Endothelial cell of umbilical vein (primary cell): ENCODE data around the gene PIK3CG. TPM values are rescaled to one million over a fixed set of nuclear protein-coding genes. Genes with fewer than 3 reads are reported as not detected.

Source experiments
- BruUV-seq: library from RNA; stranded (reverse); fragments of 400-500 nt; replicated peaks from 2 replicates; lab custom pipeline; 2021; lab: Mats Ljungman, UMichigan
- CTCF ChIA-PET: fragments of 300-600, 350-600 bp; sonication (Branson Sonifier 250); formaldehyde crosslinking; loops from one replicate; lab custom pipeline; 2021; ENCODE audit warnings: antibody characterized with exemption, inconsistent platforms; lab: Charles Lee
- POLR2A ChIA-PET: fragments of 300-600, 350-600 bp; sonication (Branson Sonifier 250); formaldehyde crosslinking; loops from one replicate; lab custom pipeline; 2021; ENCODE audit warnings: antibody characterized with exemption, inconsistent platforms; lab: Charles Lee
- DNase-seq: peaks from one replicate; pipeline ENCODE4 v3.0.0-alpha.2; 2011; ENCODE audit warnings: low read depth, low spot score
- FAIRE-seq: peaks from 2 replicates; lab custom pipeline; 2011; peaks lifted over from hg19 to GRCh38; lab: Jason Lieb, UNC
- H2AFZ ChIP-seq: 2 replicates; pipeline ENCODE4 v1.6.0; 2012; ENCODE audit warnings: low read depth, low read length, control low read depth, inconsistent platforms
- H3K27ac ChIP-seq: 2 replicates; pipeline ENCODE4 v1.5.1; 2011; ENCODE audit warnings: low read depth, mild to moderate bottlenecking, control low read depth, low read length, moderate library complexity; ENCODE audit not compliant: insufficient read depth
- H3K27me3 ChIP-seq, 2 experiments: 2 replicates each; pipeline versions ENCODE4 v1.6.0 to v1.6.1; 2011; ENCODE audit warnings: low read length in 2 of 2, mixed read lengths in 1 of 2; ENCODE audit not compliant: control insufficient read depth in 2 of 2, insufficient read depth in 2 of 2
- H3K36me3 ChIP-seq, 2 experiments: 2 replicates in 1 of 2; 3 replicates in 1 of 2; pipeline ENCODE4 v1.5.1; 2011; ENCODE audit warnings: low read length in 2 of 2, mild to moderate bottlenecking in 1 of 2, moderate library complexity in 1 of 2; ENCODE audit not compliant: control insufficient read depth in 2 of 2, insufficient read depth in 2 of 2; ENCODE audit errors: extremely low read depth in 1 of 2
- H3K4me1 ChIP-seq: 3 replicates; pipeline ENCODE4 v1.5.1; 2011; ENCODE audit warnings: mild to moderate bottlenecking, low read length; ENCODE audit not compliant: control insufficient read depth, insufficient read depth; ENCODE audit errors: extremely low read depth
- H3K4me2 ChIP-seq: 2 replicates; pipeline ENCODE4 v1.6.1; 2011; ENCODE audit warnings: low read length, control low read depth, mixed read lengths; ENCODE audit not compliant: insufficient read depth
- H3K4me3 ChIP-seq, 3 experiments: fragments of 200-600 bp in 1 of 3; sonication (generic), shearing (Covaris generic) in 1 of 3; replicated peaks in 1 of 3; 2 replicates each; pipeline ENCODE4 v1.5.1; 2011 to 2016; ENCODE audit warnings: control low read depth in 3 of 3, low read length in 3 of 3, mild to moderate bottlenecking in 2 of 3, inconsistent platforms in 1 of 3, low read depth in 1 of 3, moderate library complexity in 1 of 3; ENCODE audit not compliant: insufficient read depth in 1 of 3
- H3K79me2 ChIP-seq: 2 replicates; pipeline ENCODE4 v1.6.0; 2012; ENCODE audit warnings: low read length, inconsistent platforms; ENCODE audit not compliant: control insufficient read depth, insufficient read depth
- H3K9ac ChIP-seq: replicated peaks from 2 replicates; pipeline ENCODE3; 2011; ENCODE audit warnings: low read length, control low read depth; ENCODE audit not compliant: insufficient read depth; ENCODE audit errors: extremely low read depth
- H3K9me1 ChIP-seq: replicated peaks from 3 replicates; pipeline ENCODE4 v1.6.0; 2011; ENCODE audit warnings: mild to moderate bottlenecking, low read length; ENCODE audit not compliant: control insufficient read depth, insufficient read depth; ENCODE audit errors: extremely low read depth
- H3K9me3 ChIP-seq: replicated peaks from 2 replicates; pipeline ENCODE4 v1.5.1; 2012; ENCODE audit warnings: low read length, inconsistent platforms; ENCODE audit not compliant: control insufficient read depth, insufficient read depth
- H4K20me1 ChIP-seq: replicated peaks from 2 replicates; pipeline ENCODE3; 2011; ENCODE audit warnings: mild to moderate bottlenecking, low read length; ENCODE audit not compliant: control insufficient read depth, insufficient read depth; ENCODE audit errors: extremely low read depth
- FOS ChIP-seq: IDR thresholded peaks from 2 replicates; pipeline ENCODE4 v1.6.1; 2011; ENCODE audit warnings: mild to moderate bottlenecking, low read length, moderate library complexity, borderline replicate concordance; ENCODE audit not compliant: insufficient read depth
- GATA2 ChIP-seq: IDR thresholded peaks from 2 replicates; pipeline ENCODE4 v1.7.0; 2011; ENCODE audit warnings: low read depth, mild to moderate bottlenecking, moderate library complexity, mixed read lengths, low read length; ENCODE audit not compliant: insufficient read length, insufficient read depth
- JUN ChIP-seq: IDR thresholded peaks from 2 replicates; pipeline ENCODE4 v1.6.1; 2011; ENCODE audit warnings: borderline replicate concordance, low read depth; ENCODE audit not compliant: insufficient read length, insufficient read depth
- POLR2AphosphoS5 ChIP-seq: IDR thresholded peaks from 2 replicates; pipeline ENCODE4 v1.6.1; 2012; ENCODE audit warnings: low read depth, mild to moderate bottlenecking, control low read depth, low read length, moderate library complexity; ENCODE audit not compliant: insufficient read depth
- dilution Hi-C: fragments of 300-500 bp; cut with MboI; formaldehyde crosslinking; loops from one replicate; pipeline ENCODE4 v1.15.0; 2019; ENCODE audit warnings: low sequenced_read_pairs; ENCODE audit not compliant: extremely low pct_ligation_motif_present
- intact Hi-C: fragments of 100-400 bp; cut with micrococcal nuclease; formaldehyde crosslinking; loops from one replicate; pipeline ENCODE4 v1.10.0; 2022
- polyA plus RNA-seq, 4 experiments: library from polyadenylated mRNA; depleted of rRNA in 3 of 4; stranded (reverse) in 3 of 4; unstranded in 1 of 4; fragments of >200 nt; gene quantifications; 2 replicates each; pipeline versions ENCODE4 v1.2.1 to v1.2.3, GENCODE V29; 2011 to 2012; ENCODE audit warnings: missing spikeins in 1 of 4
- total RNA-seq: library from RNA; stranded (reverse); gene quantifications from 2 replicates; pipeline ENCODE4 v1.2.3, GENCODE V29; 2021
- TF ChIP-seq, protein P1 (sequence below), 2 donors: IDR thresholded peaks; 1 replicate in 1 of 2; 2 replicates in 1 of 2; pipeline ENCODE4 v1.5.1; 2011; ENCODE audit warnings: low read length in 2 of 2, mild to moderate bottlenecking in 2 of 2, moderate library complexity in 2 of 2, control low read depth in 1 of 2, inconsistent platforms in 1 of 2, low read depth in 1 of 2; ENCODE audit not compliant: insufficient read depth in 1 of 2; ENCODE audit errors: extremely low read depth in 1 of 2

The PIK3CG gene
- total and polyA plus RNA-seq, 2 donors (not counting 3 experiments of a cell fraction or from before 2014, with no cell fraction given), result 1.2 to 6.2 TPM

DNA sequence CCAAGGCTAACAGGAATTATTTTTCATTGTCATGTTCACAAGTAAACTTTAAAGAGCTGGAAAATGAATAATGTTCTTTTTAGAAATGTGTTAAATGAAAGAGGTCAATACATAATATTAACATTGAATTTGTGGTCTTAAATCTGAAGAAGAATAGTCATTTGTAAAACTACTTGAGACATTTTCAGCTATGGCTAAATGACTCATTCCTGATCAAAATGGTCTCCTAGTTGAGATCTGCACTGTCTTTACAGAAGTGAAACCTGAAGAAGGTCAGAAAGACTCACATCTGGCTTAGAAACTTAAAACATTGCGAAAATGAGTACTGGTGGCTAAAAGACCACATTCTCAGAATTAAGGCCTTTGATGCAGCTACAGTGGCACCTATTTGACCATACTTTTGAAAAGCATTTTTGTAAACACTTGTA lies 5.9 kb downstream of the PIK3CG start:
- FAIRE-seq (no peak), DNase-seq (peak; percentile 58)
- ChIA-PET CTCF (interaction anchor here (0.7 to 1.1 kb wide), 3 partner anchors 76 to 210 kb away, joined by 3 read pairs; partner anchors contain the start of gene CCDC71L), POLR2A (no interaction called here)
- BruUV-seq, result no TSS peak
- no peaks in the 10 kb centered on the region for H3K9me1 ChIP-seq
- dilution Hi-C loops (no loop called here), intact Hi-C loops (no loop called here)
- no peaks in the 10 kb centered on the region for H4K20me1 ChIP-seq
- no peak overlapping the region for H3K4me3 ChIP-seq
- H3K27me3 ChIP-seq, result no peaks in the 10 kb centered on the region
- peaks cover 8% of the 10 kb centered on the region for H3K79me2 ChIP-seq
- peak overlapping the region; percentile 48 for H2AFZ ChIP-seq
- no peak overlapping the region for H3K9ac ChIP-seq
- no peaks in the 10 kb centered on the region for H3K36me3 ChIP-seq
- TF ChIP-seq, protein P1, sequence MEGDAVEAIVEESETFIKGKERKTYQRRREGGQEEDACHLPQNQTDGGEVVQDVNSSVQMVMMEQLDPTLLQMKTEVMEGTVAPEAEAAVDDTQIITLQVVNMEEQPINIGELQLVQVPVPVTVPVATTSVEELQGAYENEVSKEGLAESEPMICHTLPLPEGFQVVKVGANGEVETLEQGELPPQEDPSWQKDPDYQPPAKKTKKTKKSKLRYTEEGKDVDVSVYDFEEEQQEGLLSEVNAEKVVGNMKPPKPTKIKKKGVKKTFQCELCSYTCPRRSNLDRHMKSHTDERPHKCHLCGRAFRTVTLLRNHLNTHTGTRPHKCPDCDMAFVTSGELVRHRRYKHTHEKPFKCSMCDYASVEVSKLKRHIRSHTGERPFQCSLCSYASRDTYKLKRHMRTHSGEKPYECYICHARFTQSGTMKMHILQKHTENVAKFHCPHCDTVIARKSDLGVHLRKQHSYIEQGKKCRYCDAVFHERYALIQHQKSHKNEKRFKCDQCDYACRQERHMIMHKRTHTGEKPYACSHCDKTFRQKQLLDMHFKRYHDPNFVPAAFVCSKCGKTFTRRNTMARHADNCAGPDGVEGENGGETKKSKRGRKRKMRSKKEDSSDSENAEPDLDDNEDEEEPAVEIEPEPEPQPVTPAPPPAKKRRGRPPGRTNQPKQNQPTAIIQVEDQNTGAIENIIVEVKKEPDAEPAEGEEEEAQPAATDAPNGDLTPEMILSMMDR (IDR thresholded peaks at IDR 0.05; ENCODE audit: extremely low read depth in 1 of 2, insufficient read depth in 1 of 2, low read depth in 1 of 2, low read length in 2 of 2), result no peak
- peak; percentile 30 for TF ChIP-seq JUN
- TF ChIP-seq GATA2, result no peak
- TF ChIP-seq FOS, result peak; percentile 64
- TF ChIP-seq POLR2AphosphoS5, result no peak
- H3K9me3 ChIP-seq, result no peaks in the 10 kb centered on the region
- no peak overlapping the region for H3K27ac ChIP-seq
- H3K4me1 ChIP-seq, result peaks cover 13% of the 10 kb centered on the region
- H3K4me2 ChIP-seq, result no peak overlapping the region
